ENCODE data around the gene KIDINS220.

KIDINS220 gene

GRCh38 chr2:8855010-8855409, 17.6 kb upstream of the KIDINS220 start:
- DNase-seq (ENCODE audit: low read depth): no peak
- H3K4me3 ChIP-seq (ENCODE audit: low read depth, low read length): no peak overlapping the region

DNA sequence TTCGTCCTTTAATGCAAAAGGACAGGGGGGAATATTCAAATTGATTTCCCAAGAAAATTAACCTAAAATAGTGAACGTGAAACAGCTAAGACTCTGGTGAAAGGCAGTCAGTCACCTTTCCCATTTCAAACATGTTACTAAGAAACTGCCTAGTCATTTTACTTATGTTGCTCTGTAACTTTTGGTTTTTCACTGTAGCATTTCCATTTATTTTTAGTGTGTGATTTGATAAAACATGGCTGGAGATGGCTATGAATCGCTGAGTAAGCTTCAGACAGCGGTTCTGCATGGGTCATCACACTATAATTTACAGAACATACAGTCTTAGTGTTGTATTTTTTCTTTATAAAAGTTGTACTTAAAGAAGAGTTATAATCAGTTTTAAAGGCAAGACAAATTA, 16.0 kb upstream of the KIDINS220 start:
- no peak overlapping the region for H3K4me3 ChIP-seq (ENCODE audit: low read depth, low read length)

DNA sequence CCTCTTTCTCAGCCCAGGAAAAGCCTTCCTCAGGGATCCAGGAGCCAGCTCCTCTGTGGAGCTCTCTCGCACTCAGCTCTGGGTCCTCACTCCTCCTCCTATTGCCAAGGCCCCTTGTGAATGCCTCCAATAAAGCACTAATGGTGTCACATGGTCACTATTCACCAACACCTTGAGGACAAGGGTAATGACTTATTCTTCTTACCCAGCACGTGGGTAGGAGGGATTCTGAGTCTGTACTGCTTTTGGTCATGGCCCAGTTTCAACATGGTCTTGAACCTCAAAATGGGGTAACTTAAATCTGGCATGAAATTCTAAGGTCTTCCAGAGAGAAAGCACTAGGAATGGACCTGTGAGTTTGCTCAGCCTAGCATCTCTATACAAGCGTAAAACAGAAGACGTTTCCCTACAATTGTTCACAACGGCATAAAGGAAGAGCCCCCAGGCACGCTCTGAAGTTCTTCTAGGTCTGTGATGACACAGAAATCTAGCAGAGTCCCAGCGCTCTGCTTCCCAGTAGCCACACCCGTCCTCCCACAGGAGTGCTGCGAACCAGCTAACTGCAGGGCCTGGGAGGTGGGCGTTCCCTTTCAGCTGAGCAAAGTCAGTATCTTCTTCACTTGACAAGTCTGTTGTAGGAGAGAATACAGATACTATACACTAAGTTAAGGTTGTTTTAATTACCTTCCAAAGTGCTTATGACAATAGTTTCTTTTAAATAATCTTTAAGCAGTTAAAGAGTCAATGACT, 14.6 kb upstream of the KIDINS220 start:
- H3K4me3 ChIP-seq (ENCODE audit: low read depth, low read length): no peak overlapping the region
- no peak for DNase-seq (ENCODE audit: low read depth)

More for the DNA sequence above, 16.0 kb upstream of the KIDINS220 start:
- no peak for DNase-seq (ENCODE audit: low read depth)

GRCh38 chr2:8850845-8851487, 13.6 kb upstream of the KIDINS220 start:
- H3K4me3 ChIP-seq (ENCODE audit: low read depth, low read length): no peak overlapping the region
- no peak for DNase-seq (ENCODE audit: low read depth)

DNA sequence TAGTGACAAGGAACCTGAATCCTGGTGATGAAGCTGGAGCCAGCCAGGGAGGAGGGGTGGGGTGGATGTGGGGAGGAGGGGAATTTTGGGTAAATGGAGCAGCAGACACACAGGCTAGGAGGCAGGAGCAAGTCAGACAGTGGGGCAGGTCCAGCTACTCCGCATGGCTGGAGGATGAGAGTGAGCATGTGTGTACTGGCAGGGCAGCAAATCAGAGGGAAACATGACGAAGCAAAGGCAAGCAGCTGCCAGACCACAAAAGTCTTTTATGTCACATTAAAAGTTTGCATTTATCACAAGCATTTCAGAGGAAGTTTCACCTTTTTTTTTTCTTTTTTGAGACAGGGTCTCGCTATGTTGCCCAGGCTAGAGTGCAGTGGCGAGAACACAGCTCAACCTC, 11.9 kb upstream of the KIDINS220 start:
- no peak for DNase-seq (ENCODE audit: low read depth)

DNA sequence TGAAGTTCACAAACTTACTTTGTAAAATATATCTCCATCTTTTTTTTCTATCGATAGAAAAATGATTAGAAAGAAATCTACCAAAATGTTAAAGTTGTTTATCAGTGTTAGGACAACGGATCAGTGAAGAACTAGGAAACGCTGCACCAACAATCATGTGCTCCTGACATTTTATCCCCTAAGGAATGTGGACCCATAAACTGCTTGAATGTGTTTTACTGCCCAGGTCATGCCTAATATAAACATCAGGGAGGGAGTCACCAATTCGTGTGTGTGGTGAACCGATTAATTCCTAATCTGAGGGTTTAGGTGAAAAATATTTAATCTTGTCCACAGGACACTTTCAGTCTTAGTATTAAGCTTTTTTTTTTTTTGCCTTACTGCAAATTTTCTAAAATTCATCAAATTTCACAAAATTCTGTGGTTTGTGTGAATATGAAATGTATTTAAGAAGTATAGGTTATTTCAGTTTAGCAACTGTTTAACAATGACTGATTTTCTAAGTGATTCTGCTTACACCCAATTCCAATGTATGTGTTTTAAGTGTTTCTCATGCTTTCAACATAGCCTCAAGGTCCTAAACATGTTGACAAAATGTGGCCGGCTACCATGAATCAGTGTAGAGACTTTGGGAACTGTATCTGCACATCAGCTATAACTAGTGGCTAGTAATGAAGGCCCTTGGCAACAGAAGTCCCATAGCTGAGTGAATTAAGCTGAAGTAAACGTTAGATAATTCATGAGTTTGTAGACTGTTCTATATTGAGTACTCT, 11.1 kb upstream of the KIDINS220 start:
- no peak overlapping the region for H3K4me3 ChIP-seq (ENCODE audit: low read depth, low read length)
- no peak for DNase-seq (ENCODE audit: low read depth)

More for the DNA sequence above, 11.9 kb upstream of the KIDINS220 start:
- no peak overlapping the region for H3K4me3 ChIP-seq (ENCODE audit: low read depth, low read length)

DNA sequence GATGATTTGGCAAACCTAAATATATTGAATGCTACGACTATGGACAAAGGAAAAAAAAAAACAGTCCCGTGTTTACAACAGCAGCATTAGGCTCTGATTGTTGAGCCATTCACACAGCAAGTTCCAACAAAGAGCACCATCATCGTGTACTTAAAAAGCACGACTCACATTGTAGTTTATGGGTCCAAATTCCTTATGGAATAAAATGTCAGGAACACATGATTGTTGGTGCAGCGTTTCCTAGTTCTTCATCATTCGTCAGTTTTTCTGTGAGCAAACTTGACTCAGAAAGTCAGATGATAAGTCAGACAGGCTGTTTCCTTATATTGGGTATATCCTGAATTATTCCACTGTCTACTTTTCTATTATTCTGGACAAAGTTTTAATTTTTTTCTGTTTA, 10.0 kb upstream of the KIDINS220 start:
- no peak for DNase-seq (ENCODE audit: low read depth)
- no peak overlapping the region for H3K4me3 ChIP-seq (ENCODE audit: low read depth, low read length)

- no peak for DNase-seq (ENCODE audit: low read depth)
Observed at GRCh38 chr2:8841932-8842331, 4.5 kb upstream of the KIDINS220 start.

DNA sequence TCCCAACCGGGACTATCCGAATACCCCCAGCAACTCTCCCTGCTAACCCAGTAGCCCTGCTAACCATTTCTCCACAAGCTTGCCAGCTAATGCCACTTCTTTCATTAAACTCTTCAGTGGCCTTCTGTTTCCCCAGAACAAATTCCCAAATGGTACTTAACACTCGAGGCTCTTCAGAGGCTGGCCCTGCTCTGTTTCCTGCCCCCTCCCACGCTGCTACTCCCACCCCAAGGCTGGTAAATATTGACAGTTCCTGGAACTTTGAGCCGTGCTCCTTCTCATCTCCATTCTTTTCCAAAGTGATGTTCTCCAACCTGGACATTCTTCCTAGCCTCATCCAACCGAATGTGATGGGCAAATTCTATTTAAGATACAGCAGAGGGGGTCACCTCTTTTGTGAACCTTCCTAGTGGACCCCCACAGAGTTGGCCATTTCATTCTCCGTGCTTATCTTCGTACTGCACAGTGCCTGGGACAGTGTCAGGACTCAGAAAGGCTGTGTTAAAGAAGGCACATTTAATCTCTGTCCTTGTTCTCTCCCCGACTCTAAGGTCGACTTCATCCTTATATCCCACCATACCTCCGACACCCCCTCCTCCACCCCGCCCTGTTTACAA, 3.2 kb upstream of the KIDINS220 start:
- no peak for DNase-seq (ENCODE audit: low read depth)
- no peak overlapping the region for H3K4me3 ChIP-seq (ENCODE audit: low read depth, low read length)

More at GRCh38 chr2:8841932-8842331, 4.5 kb upstream of the KIDINS220 start:
- no peak overlapping the region for H3K4me3 ChIP-seq (ENCODE audit: low read depth, low read length)

DNA sequence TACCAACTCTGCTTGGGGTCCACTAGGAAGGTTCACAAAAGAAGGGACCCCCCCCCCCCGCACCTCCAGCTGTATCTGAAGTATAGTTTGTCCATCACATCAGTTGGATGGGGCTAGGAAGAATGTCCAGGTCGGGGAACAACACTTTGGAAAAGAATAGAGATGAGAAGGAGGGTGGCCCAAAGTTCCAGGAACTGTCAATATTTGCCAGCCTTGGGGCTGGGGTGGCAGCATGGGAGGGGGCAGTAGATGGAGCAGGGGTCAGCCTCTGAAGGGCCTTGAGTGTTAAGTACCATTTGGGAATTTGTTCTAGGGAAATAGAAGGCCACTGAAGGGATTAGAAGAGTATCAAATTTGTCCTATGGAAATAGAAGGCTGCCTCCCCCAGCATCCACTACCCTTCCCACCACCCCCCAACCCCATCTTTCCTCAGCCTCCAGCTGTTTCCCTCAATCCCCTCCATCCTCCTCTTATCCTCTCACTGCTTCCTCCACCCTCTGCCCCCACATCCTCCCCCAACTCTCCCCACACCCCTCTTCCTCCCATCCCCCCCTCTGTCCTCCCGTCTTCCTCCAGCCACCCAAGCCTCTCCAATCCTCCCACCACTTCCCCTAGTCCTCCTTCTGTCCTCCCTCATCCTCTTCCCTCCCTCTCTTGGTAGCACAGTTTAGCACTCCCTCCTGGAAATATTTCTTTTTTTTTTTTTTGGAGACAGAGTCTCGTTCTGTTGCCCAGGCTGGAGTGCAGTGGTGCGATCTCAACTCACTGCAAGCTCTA, 2.0 kb upstream of the KIDINS220 start:
- H3K4me3 ChIP-seq (ENCODE audit: low read depth, low read length): no peak overlapping the region
- no peak for DNase-seq (ENCODE audit: low read depth)

- no peak for DNase-seq (ENCODE audit: low read depth)
- H3K4me3 ChIP-seq (ENCODE audit: low read depth, low read length): peak overlapping the region; percentile 20
Observed at GRCh38 chr2:8837795-8838140, 355 bp upstream of the KIDINS220 start.

- no peak for DNase-seq (ENCODE audit: low read depth)
- H3K4me3 ChIP-seq (ENCODE audit: low read depth, low read length): no peak overlapping the region
Observed at GRCh38 chr2:8835279-8835678, 2.1 kb downstream of the KIDINS220 start.

DNA sequence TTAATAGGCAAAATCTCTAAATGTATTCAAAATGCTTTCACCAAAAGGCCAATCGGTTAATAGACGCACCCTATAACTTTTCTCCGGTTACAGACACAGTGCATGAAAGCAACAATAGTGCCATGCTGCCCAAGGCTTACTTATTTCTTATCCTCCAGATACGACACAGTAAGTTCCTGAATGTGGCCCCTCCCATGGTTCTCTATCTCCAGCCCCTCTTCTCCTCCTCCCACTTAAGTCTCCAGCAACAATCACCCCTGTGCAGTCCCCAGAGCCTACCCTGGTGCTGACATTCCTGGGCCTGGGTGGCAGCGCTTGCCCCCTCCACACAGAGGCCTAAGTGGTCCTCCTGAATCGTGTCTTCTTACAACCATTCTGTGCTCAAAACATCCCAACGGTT, 3.6 kb downstream of the KIDINS220 start:
- H3K4me3 ChIP-seq (ENCODE audit: low read depth, low read length): no peak overlapping the region
- DNase-seq (ENCODE audit: low read depth): no peak

DNA sequence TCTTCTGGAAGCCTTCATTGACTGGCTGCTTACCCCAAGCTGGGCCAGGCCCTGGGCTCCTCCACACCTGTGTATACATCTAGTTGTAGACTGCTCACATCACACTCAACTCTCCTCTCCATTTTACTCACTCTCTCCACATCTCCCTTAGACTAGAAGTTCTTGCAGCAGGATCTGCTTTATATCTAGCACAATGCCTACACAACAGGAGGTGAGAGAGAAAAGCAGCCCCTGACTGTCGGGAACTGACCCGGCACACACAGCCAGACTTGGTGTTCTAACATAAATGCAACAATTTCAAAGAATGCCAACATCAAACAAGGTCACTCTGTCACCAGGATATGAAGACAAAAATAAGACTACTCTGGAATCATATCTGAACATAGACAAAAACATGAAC, 5.9 kb downstream of the KIDINS220 start:
- H3K4me3 ChIP-seq (ENCODE audit: low read depth, low read length): no peak overlapping the region
- DNase-seq (ENCODE audit: low read depth): no peak

DNA sequence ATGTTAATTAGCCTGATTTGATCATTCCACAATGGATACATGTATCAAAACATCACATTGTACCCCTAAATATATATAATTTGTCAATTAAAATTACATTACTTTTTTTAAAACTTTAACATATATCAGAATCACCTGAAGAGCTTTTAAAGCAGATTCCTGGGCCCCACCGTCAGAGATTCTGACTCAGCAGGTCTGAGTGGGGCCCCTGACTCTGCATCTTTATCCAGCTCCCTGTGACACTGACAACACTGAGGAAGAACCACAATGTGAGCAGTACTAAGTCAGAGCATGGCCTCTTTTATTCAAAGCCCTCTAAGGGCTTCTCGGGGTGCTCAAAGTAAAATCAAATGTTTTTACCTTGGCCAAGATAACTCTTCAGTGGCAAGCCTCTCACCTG, 9.7 kb downstream of the KIDINS220 start:
- DNase-seq (ENCODE audit: low read depth): no peak
- no peak overlapping the region for H3K4me3 ChIP-seq (ENCODE audit: low read depth, low read length)

DNA sequence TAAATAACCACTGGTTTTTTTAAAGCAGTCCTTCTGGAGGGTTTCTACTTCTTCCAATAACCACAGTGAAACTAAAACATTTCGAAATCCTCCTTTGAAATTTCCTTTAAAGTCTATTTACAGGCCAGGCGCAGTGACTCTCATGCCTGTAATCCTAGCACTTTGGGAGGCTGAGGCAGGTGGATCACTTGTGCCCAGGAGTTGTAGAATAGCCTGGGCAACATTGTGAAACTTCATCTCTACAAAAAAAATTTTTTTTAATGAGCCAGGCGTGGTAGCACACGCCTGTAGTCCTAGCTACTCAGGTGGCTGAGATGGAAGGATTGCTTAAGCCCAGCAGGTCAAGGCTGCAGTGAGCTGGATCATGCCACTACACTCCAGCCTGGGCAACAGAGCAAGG, 15.2 kb downstream of the KIDINS220 start:
- peak; percentile 4 for DNase-seq (ENCODE audit: low read depth)
- H3K4me3 ChIP-seq (ENCODE audit: low read depth, low read length): no peak overlapping the region

DNA sequence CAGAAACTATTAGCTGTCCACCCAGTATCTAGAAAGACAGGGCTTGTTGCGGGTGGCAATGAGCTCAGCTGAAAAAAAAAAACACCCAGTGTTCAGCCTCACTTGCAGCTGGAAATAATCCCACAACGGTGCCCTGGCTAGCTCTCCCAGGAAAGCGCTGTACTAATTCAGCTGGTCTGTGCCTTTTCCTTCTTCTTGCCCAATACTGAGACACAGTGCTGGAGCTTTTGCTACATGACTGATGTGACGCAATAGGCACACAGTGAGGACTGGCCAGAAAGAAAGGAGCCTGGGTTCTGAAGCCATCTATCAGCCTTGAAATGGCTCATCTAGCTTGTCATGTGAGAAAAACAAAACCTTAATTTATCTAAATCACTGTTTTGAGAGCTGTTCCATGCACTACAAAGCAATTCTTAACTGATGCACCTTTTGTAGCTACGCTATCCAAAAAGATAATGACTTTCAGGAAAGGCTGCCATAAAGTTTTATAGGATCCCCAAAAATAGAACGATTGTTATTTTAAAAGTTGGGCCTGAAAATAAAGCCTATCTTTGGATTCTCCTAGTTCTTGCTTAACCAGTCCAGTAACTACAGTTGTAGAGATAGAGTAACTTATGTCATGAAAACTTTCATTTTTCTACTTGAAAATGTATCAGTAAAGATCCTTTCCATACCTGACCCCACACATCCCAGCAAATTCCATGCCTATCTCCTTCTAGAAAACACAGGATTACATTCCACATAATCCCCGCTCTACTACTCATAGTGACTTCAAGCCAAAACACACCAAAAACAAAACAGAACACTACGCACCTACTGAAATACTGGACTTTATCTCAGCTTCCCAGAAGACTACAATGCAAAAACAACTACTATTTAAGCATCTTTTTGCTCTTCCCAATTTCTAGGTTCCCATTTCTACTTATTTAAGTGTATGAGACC, 15.9 kb downstream of the KIDINS220 start:
- DNase-seq (ENCODE audit: low read depth): peak; percentile 71

DNA sequence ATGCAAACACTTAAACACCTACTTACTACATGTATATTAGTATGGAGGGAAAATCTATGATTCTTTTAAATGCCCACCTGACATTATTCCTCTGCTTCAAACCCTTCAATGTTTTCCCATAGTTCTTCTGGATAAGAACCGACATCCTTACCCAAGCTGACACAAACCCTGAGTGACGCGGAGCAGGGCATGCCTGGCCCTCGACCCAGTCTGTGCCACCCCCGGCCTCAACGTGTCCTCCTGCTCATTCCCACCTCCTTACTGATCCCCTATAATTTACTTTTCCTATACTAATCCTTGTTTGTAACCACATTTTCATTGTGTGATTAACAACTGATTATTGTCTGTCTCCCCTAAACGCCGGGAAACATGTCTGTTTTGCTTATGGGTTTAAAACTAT, 17.5 kb downstream of the KIDINS220 start:
- no peak overlapping the region for H3K4me3 ChIP-seq (ENCODE audit: low read depth, low read length)
- no peak for DNase-seq (ENCODE audit: low read depth)

More for the DNA sequence above, 15.9 kb downstream of the KIDINS220 start:
- no peak overlapping the region for H3K4me3 ChIP-seq (ENCODE audit: low read depth, low read length)
